Panc1 (cell line): ENCODE measurements around the gene ERCC2. TPM values are rescaled to one million over a fixed set of nuclear protein-coding genes. Genes with fewer than 3 reads are reported as not detected.

Source experiments
- ATAC-seq: fragments of 200-7000 bp; cut with Tn5 transposase; 2 replicates; pipeline ENCODE4 v1.9.1; 2020; ENCODE audit warnings: mild to moderate bottlenecking, moderate library complexity
- BruUV-seq: library from RNA; stranded (reverse); fragments of 400-500 nt; replicated peaks from 2 replicates; lab custom pipeline; 2021; lab: Mats Ljungman, UMichigan
- CTCF ChIA-PET: fragments of 300-600 bp; sonication (Branson Sonifier 250); formaldehyde crosslinking; loops from one replicate; lab custom pipeline; 2022; ENCODE audit warnings: antibody characterized with exemption; lab: Charles Lee
- POLR2A ChIA-PET: fragments of 300-600 bp; sonication (Branson Sonifier 250); formaldehyde crosslinking; loops from one replicate; lab custom pipeline; 2022; ENCODE audit warnings: antibody characterized with exemption; lab: Charles Lee
- DNase-seq: peaks from one replicate; pipeline ENCODE4 v3.0.0-alpha.2; 2010; ENCODE audit warnings: low read depth, low spot score
- H3K27ac ChIP-seq: 2 replicates; pipeline ENCODE4 v1.5.1; 2011; ENCODE audit warnings: mild to moderate bottlenecking, low read length, inconsistent platforms
- H3K27me3 ChIP-seq: fragments of 200-500 bp; sonication (Bioruptor generic); 2 replicates; pipeline ENCODE4 v1.6.0; 2014; ENCODE audit warnings: low read length, inconsistent platforms; ENCODE audit not compliant: control insufficient read depth, insufficient read depth
- H3K36me3 ChIP-seq: fragments of 200-500 bp; sonication (Bioruptor generic); 2 replicates; pipeline ENCODE4 v1.5.1; 2014; ENCODE audit warnings: inconsistent platforms, mild to moderate bottlenecking, low read length, moderate library complexity; ENCODE audit not compliant: control insufficient read depth, insufficient read depth
- H3K4me1 ChIP-seq: 2 replicates; pipeline ENCODE4 v1.5.1; 2011; ENCODE audit warnings: inconsistent platforms, mild to moderate bottlenecking, low read length, moderate library complexity; ENCODE audit not compliant: control insufficient read depth, insufficient read depth
- H3K4me3 ChIP-seq, 2 experiments: 2 replicates each; pipeline ENCODE4 v1.5.1; 2011 to 2012; ENCODE audit warnings: low read depth in 2 of 2, low read length in 2 of 2, mild to moderate bottlenecking in 2 of 2, inconsistent platforms in 1 of 2, moderate library complexity in 1 of 2
- H3K9me3 ChIP-seq: fragments of 200-500 bp; sonication (Bioruptor generic); 2 replicates; pipeline ENCODE4 v1.5.1; 2014; ENCODE audit warnings: low read depth, mild to moderate bottlenecking, inconsistent platforms, low read length, moderate library complexity; ENCODE audit not compliant: control insufficient read depth, insufficient read depth
- CTCF ChIP-seq: fragments of 450-650 bp; IDR thresholded peaks from 2 replicates; pipeline ENCODE4 v1.5.1; 2017; ENCODE audit warnings: mild to moderate bottlenecking
- POLR2AphosphoS5 ChIP-seq: IDR thresholded peaks from 2 replicates; pipeline ENCODE4 v1.6.1; 2012; ENCODE audit warnings: mild to moderate bottlenecking, low read depth, low read length, moderate library complexity
- REST ChIP-seq, 2 experiments: IDR thresholded peaks; 2 replicates each; pipeline ENCODE4 v1.6.1; 2011 to 2012; ENCODE audit warnings: low read depth in 2 of 2, control low read depth in 1 of 2, low read length in 1 of 2, mild to moderate bottlenecking in 1 of 2, moderate library complexity in 1 of 2; ENCODE audit not compliant: insufficient read depth in 1 of 2
- SIN3A ChIP-seq: IDR thresholded peaks from 2 replicates; pipeline ENCODE4 v1.6.1; 2012; ENCODE audit warnings: low read depth, mild to moderate bottlenecking, low read length, moderate library complexity, borderline replicate concordance; ENCODE audit not compliant: insufficient read depth
- TCF7L2 ChIP-seq: IDR thresholded peaks from 2 replicates; pipeline ENCODE4 v1.6.1; 2011; ENCODE audit warnings: mild to moderate bottlenecking, low read depth, low read length, inconsistent platforms
- in situ Hi-C: cut with HindIII; loops from 2 replicates; pipeline ENCODE4 v1.10.0; 2016; ENCODE audit warnings: low sequenced_read_pairs, low pct_unique_long_range_greater_than_20kb
- intact Hi-C: fragments of 100-400 bp; cut with micrococcal nuclease; formaldehyde crosslinking; loops from one replicate; pipeline ENCODE4 v1.10.0; 2022; ENCODE audit not compliant: unreplicated experiment
- total RNA-seq: library from RNA; stranded (reverse); gene quantifications from one replicate; pipeline ENCODE4 v1.2.1, GENCODE V29; 2021; ENCODE audit not compliant: unreplicated experiment

The ERCC2 gene
- total RNA-seq, 1 experiment from 2014 or later = 32.5 TPM

GRCh38 chr19:45348367-45349125 lies 21.8 kb downstream of the ERCC2 start:
- intact Hi-C loops (no loop called here), in situ Hi-C loops (no loop called here)
- H3K36me3 ChIP-seq = no peaks in the 10 kb centered on the region
- ChIA-PET CTCF (no interaction called here), POLR2A (no interaction called here)
- H3K4me3 ChIP-seq = no peak overlapping the region
- no peak overlapping the region for H3K27ac ChIP-seq
- H3K27me3 ChIP-seq = no peaks in the 10 kb centered on the region
- TF ChIP-seq SIN3A (no peak), POLR2AphosphoS5 (no peak), REST (IDR thresholded peaks at IDR 0.05; ENCODE audit: insufficient read depth in 1 of 2, low read depth in 2 of 2, low read length in 1 of 2) (no peak), TCF7L2 (no peak), CTCF (no peak)
- DNase-seq (no peak), ATAC-seq (no peak)
- no peaks in the 10 kb centered on the region for H3K4me1 ChIP-seq
- no TSS peak for BruUV-seq
- no peaks in the 10 kb centered on the region for H3K9me3 ChIP-seq

- ChIA-PET CTCF (no interaction called here), POLR2A (no interaction called here)
- Histone ChIP-seq H3K4me1 (no peaks in the 10 kb centered on the region), H3K27ac (no peak overlapping the region), H3K4me3 (no peak overlapping the region), H3K9me3 (no peaks in the 10 kb centered on the region), H3K27me3 (no peaks in the 10 kb centered on the region), H3K36me3 (no peaks in the 10 kb centered on the region)
- BruUV-seq = no TSS peak
- ATAC-seq (no peak), DNase-seq (no peak)
- TF ChIP-seq CTCF (no peak), TCF7L2 (no peak), REST (IDR thresholded peaks at IDR 0.05; ENCODE audit: insufficient read depth in 1 of 2, low read depth in 2 of 2, low read length in 1 of 2) (no peak), SIN3A (no peak), POLR2AphosphoS5 (no peak)
- in situ Hi-C loops (no loop called here), intact Hi-C loops (no loop called here)
Observed at GRCh38 chr19:45347570-45348366, 22.6 kb downstream of the ERCC2 start.
